GM18508 (cell line): ENCODE measurements around the gene PPP1R12B.

Experiments
- ATAC-seq: cut with Tn5 transposase; IDR thresholded peaks from one replicate; pipeline ENCODE4 v1.9.1; 2021; ENCODE audit warnings: moderate number of reproducible peaks; ENCODE audit not compliant: insufficient read depth, unreplicated experiment

The PPP1R12B gene, protein sequence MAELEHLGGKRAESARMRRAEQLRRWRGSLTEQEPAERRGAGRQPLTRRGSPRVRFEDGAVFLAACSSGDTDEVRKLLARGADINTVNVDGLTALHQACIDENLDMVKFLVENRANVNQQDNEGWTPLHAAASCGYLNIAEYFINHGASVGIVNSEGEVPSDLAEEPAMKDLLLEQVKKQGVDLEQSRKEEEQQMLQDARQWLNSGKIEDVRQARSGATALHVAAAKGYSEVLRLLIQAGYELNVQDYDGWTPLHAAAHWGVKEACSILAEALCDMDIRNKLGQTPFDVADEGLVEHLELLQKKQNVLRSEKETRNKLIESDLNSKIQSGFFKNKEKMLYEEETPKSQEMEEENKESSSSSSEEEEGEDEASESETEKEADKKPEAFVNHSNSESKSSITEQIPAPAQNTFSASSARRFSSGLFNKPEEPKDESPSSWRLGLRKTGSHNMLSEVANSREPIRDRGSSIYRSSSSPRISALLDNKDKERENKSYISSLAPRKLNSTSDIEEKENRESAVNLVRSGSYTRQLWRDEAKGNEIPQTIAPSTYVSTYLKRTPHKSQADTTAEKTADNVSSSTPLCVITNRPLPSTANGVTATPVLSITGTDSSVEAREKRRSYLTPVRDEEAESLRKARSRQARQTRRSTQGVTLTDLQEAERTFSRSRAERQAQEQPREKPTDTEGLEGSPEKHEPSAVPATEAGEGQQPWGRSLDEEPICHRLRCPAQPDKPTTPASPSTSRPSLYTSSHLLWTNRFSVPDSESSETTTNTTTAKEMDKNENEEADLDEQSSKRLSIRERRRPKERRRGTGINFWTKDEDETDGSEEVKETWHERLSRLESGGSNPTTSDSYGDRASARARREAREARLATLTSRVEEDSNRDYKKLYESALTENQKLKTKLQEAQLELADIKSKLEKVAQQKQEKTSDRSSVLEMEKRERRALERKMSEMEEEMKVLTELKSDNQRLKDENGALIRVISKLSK

DNA sequence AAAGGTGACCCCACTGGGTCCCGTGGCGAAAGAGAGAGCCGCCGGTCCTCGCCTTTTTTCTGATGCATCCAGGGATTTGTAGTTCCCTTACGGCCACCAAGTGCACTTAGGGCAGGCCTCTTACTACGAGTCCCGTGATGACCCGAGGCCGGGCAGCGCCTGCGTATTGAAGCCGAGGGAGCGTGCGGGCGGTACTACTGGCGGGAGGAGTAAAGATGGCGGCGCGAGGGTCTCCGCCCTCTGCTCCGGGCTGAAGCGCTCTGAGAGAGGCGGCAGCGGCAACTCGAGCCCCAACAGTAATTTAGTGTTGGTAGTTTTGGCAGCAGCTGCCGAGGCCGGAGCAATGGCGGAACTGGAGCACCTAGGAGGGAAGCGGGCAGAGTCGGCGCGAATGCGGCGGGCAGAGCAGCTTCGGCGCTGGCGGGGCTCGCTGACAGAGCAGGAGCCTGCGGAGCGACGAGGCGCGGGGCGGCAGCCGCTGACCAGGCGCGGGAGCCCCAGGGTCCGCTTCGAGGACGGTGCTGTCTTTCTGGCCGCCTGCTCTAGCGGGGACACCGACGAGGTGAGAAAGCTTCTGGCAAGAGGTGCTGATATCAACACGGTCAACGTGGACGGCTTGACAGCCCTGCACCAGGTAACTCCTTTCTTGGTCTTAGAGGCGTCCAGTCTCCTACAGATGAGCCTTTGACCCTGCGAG lies at the start of gene PPP1R12B:
TSS of gene PPP1R12B (plus strand) at position 191 of the 697 bp plus-strand sequence. CDS start at position 344, 153 bp downstream.
- peak; percentile 91 for ATAC-seq

DNA sequence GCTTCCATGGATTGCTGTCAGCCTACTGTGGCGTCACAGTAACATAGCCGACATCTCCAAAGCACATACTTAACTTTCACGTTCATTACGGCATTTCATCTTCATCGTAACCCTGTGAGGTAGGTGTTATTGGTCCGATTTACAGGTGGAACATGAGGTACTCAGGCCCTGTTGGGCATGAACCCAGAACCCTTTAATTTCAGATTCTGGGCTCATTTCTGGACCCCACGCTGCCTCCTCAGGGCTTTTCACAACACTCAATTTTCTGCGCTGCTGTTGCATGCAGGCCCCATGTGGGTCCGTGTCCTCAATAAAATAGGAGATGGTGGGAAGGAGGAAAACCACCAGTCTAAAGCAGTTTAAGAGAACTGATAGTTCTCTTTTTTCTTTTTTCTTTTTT lies 46.3 kb upstream of the PPP1R12B start:
- no peak for ATAC-seq

- no peak for ATAC-seq
These were observed 44.1 kb upstream of the PPP1R12B start for GRCh38 chr1:202304375-202304774.

GRCh38 chr1:202305168-202305567 lies 43.3 kb upstream of the PPP1R12B start:
- ATAC-seq = no peak

- ATAC-seq = no peak
These were observed 41.8 kb upstream of the PPP1R12B start for GRCh38 chr1:202306535-202307345.

- no peak for ATAC-seq
These were observed 38.3 kb upstream of the PPP1R12B start for GRCh38 chr1:202310071-202310725.

DNA sequence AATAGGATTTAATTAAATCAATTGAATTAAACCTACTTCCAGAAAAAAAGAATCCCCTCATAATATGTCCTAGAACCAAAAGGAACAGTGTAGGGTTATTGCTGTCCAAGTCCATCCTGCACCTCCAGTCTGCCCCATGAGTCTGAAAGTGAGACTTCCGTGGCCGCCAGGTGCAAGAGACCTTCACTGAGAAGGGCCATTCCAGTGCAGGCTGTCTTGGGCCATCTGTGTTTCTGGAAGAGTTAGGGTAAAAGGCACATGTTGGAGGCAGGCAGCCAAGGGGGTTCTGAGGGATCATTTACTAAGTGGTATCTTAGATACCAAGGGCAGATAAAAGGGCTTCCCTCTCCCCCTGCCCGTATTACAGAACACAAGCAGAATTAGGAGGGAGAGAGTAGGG lies 37.8 kb upstream of the PPP1R12B start:
- ATAC-seq = no peak

DNA sequence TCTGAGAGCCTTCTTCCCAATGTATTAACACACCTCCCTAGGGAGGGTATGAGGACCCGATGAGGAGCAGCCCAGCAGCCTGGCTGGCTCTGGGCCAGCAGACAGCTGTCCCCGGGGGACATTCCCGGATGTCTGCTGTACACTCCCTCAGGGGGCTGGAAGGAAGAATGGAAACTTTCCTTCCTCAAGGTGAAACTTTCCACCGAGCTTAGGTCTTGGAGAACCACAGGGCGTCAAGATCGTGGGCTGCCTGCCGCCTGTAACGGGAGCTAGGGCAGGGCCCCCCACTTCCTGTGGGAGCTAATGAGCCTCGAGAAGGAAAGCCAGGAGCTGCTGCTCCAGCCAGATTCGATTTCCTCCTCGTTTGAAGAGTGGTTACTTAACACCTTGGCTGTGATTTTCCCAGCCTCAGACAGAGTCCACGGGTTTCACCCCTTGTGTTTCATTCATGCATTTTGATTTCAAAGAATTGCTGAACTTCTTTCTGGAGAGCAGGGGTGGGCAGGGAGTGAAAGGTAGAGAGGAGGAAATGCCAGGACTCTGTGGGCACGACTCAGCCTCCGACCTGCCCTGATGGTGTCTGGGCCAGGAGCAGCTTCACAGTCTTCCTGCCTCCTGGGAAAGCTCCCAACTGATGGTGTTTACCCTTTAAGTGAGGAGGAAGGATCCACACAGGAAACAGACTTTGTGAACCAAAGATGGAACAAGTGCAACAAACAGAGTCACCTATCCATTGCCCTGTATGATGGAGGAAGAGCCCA lies 36.4 kb upstream of the PPP1R12B start:
- ATAC-seq = no peak

DNA sequence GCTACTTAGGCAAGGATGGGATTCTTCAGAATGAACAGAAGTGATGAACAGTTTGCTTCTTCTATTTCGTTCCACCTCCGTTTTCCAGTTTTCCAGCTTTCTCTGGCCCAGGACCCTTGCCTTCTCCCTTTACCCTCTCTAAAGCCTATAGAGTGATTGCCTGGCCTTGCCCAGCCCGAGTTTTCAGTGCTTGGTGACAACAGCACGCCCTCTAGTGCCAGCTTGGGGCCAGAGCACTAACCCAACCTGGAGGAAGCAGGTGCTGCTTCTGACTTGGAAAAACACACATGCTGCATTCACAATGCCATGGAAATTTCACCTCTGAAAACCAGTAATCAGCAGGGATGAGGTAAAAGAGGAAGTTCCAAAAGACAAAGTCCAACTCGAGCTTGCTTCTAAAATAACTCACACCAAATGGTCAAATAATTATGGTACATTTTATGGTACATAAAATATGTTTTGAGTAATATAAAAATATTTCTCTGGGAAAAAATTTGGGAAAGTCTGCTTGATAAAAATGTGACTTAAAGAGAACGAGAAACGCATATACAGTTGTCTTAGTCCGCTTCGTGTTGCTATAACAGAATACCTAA lies 32.8 kb upstream of the PPP1R12B start:
- ATAC-seq = no peak

- no peak for ATAC-seq
These were observed 32.3 kb upstream of the PPP1R12B start for GRCh38 chr1:202316186-202316585.

GRCh38 chr1:202317941-202318925 lies 30.3 kb upstream of the PPP1R12B start:
- no peak for ATAC-seq

GRCh38 chr1:202319381-202320080 lies 29.0 kb upstream of the PPP1R12B start:
- ATAC-seq = no peak

GRCh38 chr1:202320081-202320405 lies 28.5 kb upstream of the PPP1R12B start:
- no peak for ATAC-seq

DNA sequence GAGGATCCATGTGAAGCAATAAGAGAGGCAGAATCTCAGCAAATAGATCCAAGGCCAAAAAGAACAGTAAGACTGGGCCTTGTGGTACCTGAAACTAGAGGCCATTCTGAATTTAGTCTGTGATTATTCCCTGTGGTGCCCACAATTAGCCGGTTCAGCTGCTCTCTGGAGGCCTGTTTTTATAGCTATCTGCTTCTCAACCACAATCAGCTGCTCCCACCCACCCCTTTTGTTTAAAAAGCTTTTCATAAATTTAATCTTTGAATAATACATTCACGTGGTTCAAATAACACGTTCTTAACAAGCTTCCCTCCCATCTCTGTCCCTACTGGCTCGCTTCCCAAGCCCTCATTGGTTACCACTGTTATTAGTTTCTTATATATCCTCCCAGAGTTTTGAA lies 24.8 kb upstream of the PPP1R12B start:
- no peak for ATAC-seq

DNA sequence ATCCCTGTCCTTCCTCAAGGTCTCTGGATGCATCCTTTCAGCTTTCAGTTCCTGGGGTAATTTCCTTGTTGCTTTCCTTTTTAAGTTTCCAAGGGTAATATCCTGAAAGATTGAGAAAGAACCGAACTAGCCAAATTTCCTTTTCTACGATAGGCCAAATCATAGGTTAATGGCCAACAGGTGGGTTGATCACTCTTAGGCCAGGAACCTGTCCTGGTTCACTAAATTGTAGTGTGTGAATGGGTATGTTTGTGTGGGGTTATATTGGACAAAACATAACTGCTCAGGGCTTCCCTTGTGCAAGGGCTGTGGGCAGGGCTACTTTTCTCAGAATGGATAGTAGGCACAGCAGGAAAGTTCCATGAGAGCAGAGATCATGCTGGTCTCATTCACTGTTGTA lies 23.9 kb upstream of the PPP1R12B start:
- no peak for ATAC-seq

- ATAC-seq = no peak
These were observed 18.6 kb upstream of the PPP1R12B start for GRCh38 chr1:202329891-202330290.

GRCh38 chr1:202333861-202334260 lies 14.6 kb upstream of the PPP1R12B start:
- ATAC-seq = no peak
